ENCODE measurements around the gene KRTAP17-1.
"Not testable (repeated sequence)": the region's sequence is repeated elsewhere in the genome, so short reads cannot be mapped to it uniquely, and the experiment has no call there.

The KRTAP17-1 gene

GRCh38 chr17:41301916-41302901 is 13.3 kb downstream of the KRTAP17-1 start, which contains the start of gene KRTAP29-1:
KRTAP29-1 (minus strand) TSS chr17:41302851; CDS start chr17:41302851, 0 bp downstream.
- no peak for DNase-seq

- DNase-seq: no peak
These were observed 14.2 kb downstream of the KRTAP17-1 start for GRCh38 chr17:41301204-41301790.

DNA sequence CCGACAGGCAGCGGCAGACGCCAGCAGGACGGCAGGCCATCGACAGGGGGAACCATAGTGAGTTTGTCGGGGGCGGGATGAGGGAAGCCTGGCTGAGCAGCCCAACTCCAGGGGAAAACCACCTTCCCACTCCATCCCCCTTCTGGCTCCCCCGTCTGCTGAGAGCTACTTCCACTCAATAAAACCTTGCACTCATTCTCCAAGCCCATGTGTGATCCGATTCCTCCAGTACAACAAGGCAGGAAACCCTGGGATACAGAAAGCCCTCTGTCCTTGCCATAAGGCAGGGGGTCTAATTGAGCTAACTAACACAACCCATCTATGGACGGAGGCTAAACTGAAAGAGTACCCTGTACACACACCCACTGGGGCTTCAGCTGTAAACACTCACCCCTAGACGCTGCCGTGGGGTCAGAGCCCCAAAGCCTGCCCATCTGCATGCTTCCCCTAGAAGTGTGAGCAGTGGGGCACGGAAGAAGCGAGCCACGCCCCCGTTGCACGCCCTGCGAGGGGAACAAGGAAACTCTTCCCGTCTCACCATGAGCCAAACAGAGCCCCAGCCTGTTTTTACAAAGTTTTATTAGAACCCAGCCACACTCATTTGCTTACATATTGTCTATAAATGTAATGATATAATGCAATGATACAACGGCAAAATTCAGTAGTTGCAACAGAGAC is 16.9 kb downstream of the KRTAP17-1 start:
- no peak for DNase-seq

DNA sequence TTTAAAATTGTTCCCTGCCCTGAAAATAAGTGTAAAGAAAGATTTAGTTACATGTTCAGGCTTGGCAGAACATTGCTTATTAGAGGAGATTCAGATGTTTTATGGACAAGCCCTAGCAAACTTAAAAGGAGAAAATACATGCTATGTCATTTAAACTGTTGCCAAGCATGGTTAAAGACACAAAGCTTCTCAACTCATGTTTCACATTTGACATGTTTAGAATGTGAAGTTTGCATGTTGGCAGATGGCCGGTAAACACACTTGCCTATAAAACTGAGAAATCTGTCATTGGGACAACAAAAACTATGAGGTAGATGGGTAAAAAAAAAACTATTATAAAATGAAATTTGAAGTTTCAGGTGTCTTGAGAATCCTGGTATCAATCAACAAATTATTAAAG is 18.7 kb downstream of the KRTAP17-1 start:
- no peak for DNase-seq

- DNase-seq: no peak
These were observed 21.5 kb downstream of the KRTAP17-1 start for GRCh38 chr17:41294016-41294415.

- DNase-seq: no peak
These were observed 28.5 kb downstream of the KRTAP17-1 start for GRCh38 chr17:41287050-41287449.

GRCh38 chr17:41284546-41284945 is 31.0 kb downstream of the KRTAP17-1 start:
- DNase-seq: no peak

- no peak for DNase-seq
These were observed 31.5 kb downstream of the KRTAP17-1 start for GRCh38 chr17:41284043-41284442.

- DNase-seq: no peak
These were observed 37.1 kb downstream of the KRTAP17-1 start for GRCh38 chr17:41278176-41278955.

DNA sequence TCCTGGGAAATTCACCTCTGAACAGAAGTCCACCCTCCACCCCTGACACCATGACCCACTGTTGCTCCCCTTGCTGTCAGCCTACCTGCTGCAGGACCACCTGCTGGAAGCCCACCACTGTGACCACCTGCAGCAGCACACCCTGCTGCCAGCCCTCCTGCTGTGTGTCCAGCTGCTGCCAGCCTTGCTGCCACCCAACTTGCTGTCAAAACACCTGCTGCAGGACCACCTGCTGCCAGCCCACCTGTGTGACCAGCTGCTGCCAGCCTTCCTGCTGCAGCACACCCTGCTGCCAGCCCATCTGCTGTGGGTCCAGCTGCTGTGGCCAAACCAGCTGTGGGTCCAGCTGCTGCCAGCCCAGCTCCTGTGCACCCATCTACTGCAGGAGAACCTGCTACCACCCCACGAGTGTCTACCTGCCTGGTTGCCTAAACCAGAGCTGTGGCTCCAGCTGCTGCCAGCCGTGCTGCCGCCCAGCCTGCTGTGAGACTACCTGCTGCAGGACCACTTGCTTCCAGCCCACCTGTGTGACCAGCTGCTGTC is 39.8 kb downstream of the KRTAP17-1 start, which contains the start of gene KRTAP9-7:
Gene KRTAP9-7, plus strand, starts transcription at position 51 of the 543 bp plus-strand sequence. Its CDS starts 0 bp downstream, at position 51.
- DNase-seq: not testable (repeated sequence)

DNA sequence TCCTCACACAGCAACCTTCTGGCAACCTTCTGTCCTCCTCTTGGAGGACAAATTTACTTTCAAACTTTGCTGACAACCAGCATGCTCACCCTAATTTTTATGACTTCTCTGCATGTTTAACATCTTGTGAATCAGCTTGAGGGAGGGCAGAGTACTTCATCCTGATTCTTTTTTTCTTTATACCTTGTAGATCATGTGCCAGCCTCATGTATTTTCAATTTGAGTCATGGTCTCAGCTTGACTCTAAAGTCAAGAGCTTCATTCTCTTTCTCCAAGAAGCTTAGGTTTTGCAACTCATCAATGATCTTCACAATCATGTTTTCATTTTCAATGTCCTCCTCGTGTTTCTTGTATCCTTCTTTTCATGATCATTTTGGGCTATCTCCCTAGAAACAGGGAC is 43.7 kb downstream of the KRTAP17-1 start:
- DNase-seq: no peak

- not testable (repeated sequence) for DNase-seq
These were observed 44.2 kb downstream of the KRTAP17-1 start for GRCh38 chr17:41271323-41271722.

DNA sequence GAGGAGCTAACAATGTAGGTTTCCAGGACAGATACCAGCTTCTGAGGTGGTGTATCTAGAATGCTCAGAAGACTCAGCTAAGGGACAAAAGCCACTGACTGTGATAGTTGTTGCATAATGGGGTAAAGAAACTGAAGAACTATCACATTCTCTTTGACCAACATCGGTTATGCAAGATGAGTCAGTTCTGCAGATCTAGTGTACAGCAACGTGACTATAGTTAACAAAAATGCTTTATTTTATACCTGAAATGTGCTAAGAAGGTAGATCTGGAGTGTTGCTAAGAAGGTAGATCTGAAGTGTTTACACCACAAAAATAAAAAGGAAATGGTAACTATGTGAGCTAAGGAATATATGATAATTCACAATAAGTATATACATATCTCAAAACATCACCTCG is 47.8 kb downstream of the KRTAP17-1 start:
- DNase-seq: no peak

DNA sequence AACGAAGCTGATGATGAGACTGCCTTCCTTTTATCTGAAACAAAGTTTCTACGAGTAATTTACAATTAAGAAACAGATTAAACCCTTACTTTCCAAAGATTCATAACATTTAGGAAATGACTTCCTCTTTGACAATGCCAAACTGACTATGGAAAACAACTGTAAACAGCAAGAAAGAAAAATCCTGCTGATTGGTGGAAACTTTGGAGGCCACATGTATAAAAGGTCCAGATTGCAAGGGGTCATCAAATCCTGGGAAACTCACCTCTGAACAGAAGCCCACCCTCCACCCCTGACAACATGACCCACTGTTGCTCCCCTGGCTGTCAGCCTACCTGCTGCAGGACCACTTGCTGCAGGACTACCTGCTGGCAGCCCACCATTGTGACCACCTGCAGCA is 50.4 kb downstream of the KRTAP17-1 start, which contains the start of gene KRTAP9-6:
Gene KRTAP9-6, plus strand, starts transcription at position 301 of the 400 bp plus-strand sequence. Its CDS starts 0 bp downstream, at position 301.
- no peak for DNase-seq
